Measurements from ENCODE around the gene PTTG1IP. TPM values are rescaled to one million over a fixed set of nuclear protein-coding genes. Genes with fewer than 3 reads are reported as not detected.
A peak's percentile ranks its signal among the peaks of the same experiment; 100 is the strongest.

Gene PTTG1IP
- total RNA-seq, 2 experiments from 2014 or later, result 60.7 to 61.8 TPM

GRCh38 chr21:44850208-44850800 is 23.2 kb downstream of the PTTG1IP start:
- Mint-ChIP-seq H3K27me3 (no peaks in the 10 kb centered on the region), H3K9me3 (no peaks in the 10 kb centered on the region), H3K4me1 (ENCODE audit: low read depth) (peaks cover 46% of the 10 kb centered on the region), H3K36me3 (ENCODE audit: low read depth) (peaks cover 40% of the 10 kb centered on the region), H3K27ac (no peak overlapping the region), H3K4me3 (no peak overlapping the region)
- no peak for TF ChIP-seq CTCF (IDR thresholded peaks at IDR 0.05)
- CTCF ChIA-PET, result interaction anchor here (1.0 to 1.5 kb wide), 2 partner anchors 57 to 288 kb away, joined by 3 read pairs; no protein-coding TSS in a partner anchor
- POLR2A ChIA-PET, result interaction anchor here (0.6 to 1.0 kb wide), 3 partner anchors 21 to 386 kb away, joined by 3 to 5 read pairs (median 3); partner anchors contain the start of gene UBE2G2
- intact Hi-C loops (cut with micrococcal nuclease), result no loop called here
- DNase-seq (no peak), ATAC-seq (no peak)

DNA sequence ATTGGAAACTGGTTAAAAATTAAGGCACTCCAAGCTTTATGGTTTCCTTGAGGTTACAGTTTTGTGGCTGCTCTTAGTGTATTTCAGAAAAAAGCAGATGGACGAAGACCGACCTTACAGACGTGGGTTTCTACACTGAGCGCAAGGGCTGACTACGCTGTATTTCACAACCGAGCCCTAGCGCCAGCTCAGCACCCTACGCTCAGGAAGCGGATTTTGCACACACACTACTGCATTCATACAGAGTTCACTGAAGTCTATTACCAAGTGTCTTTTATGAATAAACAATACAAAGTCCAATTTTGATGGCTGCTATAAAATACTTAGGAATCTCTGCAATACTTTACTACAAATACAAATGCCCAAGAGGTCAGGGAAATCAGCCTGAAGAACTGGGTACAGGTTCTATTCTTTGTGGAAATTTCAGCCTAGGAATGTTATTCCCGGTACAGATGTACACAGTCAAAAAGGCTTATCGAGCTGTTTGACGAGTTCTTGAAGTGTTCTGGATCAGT is 23.8 kb downstream of the PTTG1IP start:
- DNase-seq (no peak), ATAC-seq (no peak)
- no peak overlapping the region for H3K4me3 Mint-ChIP-seq
- H3K9me3 Mint-ChIP-seq, result no peaks in the 10 kb centered on the region
- H3K36me3 Mint-ChIP-seq (ENCODE audit: low read depth), result peaks cover 34% of the 10 kb centered on the region
- TF ChIP-seq CTCF (IDR thresholded peaks at IDR 0.05), result no peak
- no peaks in the 10 kb centered on the region for H3K27me3 Mint-ChIP-seq
- ChIA-PET POLR2A (no interaction called here), CTCF (interaction anchor here (0.8 kb wide), 1 partner anchor 49 kb away, joined by 4 read pairs; the partner anchor contains the start of gene UBE2G2)
- no peak overlapping the region for H3K27ac Mint-ChIP-seq
- H3K4me1 Mint-ChIP-seq (ENCODE audit: low read depth), result peaks cover 43% of the 10 kb centered on the region
- intact Hi-C loops (cut with micrococcal nuclease), result no loop called here

DNA sequence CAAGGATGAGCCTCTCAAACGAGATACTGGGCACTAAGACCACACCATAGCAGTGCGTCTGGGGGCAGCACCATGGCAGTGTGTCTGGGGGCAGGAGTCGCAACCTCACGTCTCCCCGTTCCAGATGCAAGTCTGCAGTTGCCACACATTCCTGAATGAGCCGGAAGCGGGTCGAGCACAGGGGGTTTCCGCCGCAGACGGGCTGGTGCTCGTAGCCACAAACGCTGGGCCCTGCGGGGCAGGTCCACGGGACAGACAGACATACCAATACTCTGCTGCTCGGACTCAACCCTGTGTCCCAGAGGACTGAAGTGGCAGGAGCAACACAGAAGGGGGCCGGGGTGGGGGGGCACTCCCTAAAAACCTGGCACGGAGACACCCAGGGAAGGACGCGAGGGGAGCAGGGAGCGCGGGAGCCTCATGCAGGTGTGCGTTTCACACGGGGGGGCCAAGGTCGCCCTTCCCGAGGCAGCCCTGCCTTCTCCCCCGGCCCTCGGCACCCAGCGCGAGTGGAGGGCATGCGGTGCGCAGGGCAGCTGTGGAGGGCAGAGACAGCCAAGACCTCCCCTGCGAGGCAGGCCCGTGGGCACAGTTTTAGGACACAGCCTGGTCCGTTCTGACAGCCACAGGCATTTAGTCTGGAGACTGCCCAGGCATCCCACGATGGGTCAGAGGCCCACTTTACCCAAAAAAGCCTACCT is 24.5 kb downstream of the PTTG1IP start:
- Mint-ChIP-seq H3K4me1 (ENCODE audit: low read depth) (peaks cover 36% of the 10 kb centered on the region), H3K27ac (no peak overlapping the region), H3K4me3 (no peak overlapping the region), H3K36me3 (ENCODE audit: low read depth) (peaks cover 27% of the 10 kb centered on the region), H3K9me3 (no peaks in the 10 kb centered on the region), H3K27me3 (no peaks in the 10 kb centered on the region)
- DNase-seq (no peak), ATAC-seq (no peak)
- intact Hi-C loops (cut with micrococcal nuclease), result no loop called here
- ChIA-PET CTCF (interaction anchor here (0.8 kb wide), 1 partner anchor 48 kb away, joined by 4 read pairs; the partner anchor contains the start of gene UBE2G2), POLR2A (no interaction called here)
- no peak for TF ChIP-seq CTCF (IDR thresholded peaks at IDR 0.05)

- H3K4me1 Mint-ChIP-seq (ENCODE audit: low read depth), result peaks cover 29% of the 10 kb centered on the region
- POLR2A ChIA-PET, result interaction anchor here (0.6 to 0.8 kb wide), 2 partner anchors 43 to 77 kb away, joined by 3 read pairs; no protein-coding TSS in a partner anchor
- H3K4me3 Mint-ChIP-seq, result peak overlapping the region; percentile 36
- intact Hi-C loops (cut with micrococcal nuclease), result no loop called here
- DNase-seq, result no peak
- H3K36me3 Mint-ChIP-seq (ENCODE audit: low read depth), result peaks cover 15% of the 10 kb centered on the region
- ATAC-seq, result no peak
- CTCF ChIA-PET, result interaction anchor here (0.8 to 2.0 kb wide), 3 partner anchors 26 to 337 kb away, joined by 3 to 12 read pairs (median 5); partner anchors contain the start of gene PTTG1IP
- TF ChIP-seq CTCF (IDR thresholded peaks at IDR 0.05), result no peak
- H3K27ac Mint-ChIP-seq, result no peak overlapping the region
- no peaks in the 10 kb centered on the region for H3K27me3 Mint-ChIP-seq
- H3K9me3 Mint-ChIP-seq, result no peaks in the 10 kb centered on the region
Measured at GRCh38 chr21:44847261-44848056, 26.0 kb downstream of the PTTG1IP start.

All from activated CD8-positive, alpha-beta T cell treated with anti-CD3 and anti-CD28 coated beads for 36 hours (primary cell).